WTC11 (cell line): Measurements from ENCODE around the gene SPDEF. TPM values are rescaled to one million over a fixed set of nuclear protein-coding genes. Genes with fewer than 3 reads are reported as not detected.

Experiments
- ATAC-seq: fragments of 200-7000 bp; cut with Tn5 transposase; 2 replicates; pipeline ENCODE4 v1.10.0; 2021; ENCODE audit warnings: mild to moderate bottlenecking, moderate library complexity
- Bru-seq: library from RNA; stranded (reverse); fragments of 400-500 nt; gene quantifications from one replicate; lab custom pipeline; 2021; lab: Mats Ljungman, UMichigan
- CTCF ChIA-PET: fragments of 300-600 bp; sonication (Branson Sonifier 250); formaldehyde crosslinking; loops from one replicate; lab custom pipeline; 2021; ENCODE audit warnings: antibody characterized with exemption; lab: Charles Lee
- POLR2A ChIA-PET: fragments of 350-600 bp; sonication (Branson Sonifier 250); formaldehyde crosslinking; loops from one replicate; lab custom pipeline; 2021; ENCODE audit warnings: antibody characterized with exemption; lab: Charles Lee
- DNase-seq: peaks from one replicate; pipeline ENCODE4 v3.0.0; 2021; ENCODE audit warnings: low spot score
- H3K27ac Mint-ChIP-seq: 2 replicates; pipeline ENCODE4 v1.8.0; 2021; ENCODE audit warnings: mixed read lengths
- H3K27me3 Mint-ChIP-seq: 2 replicates; pipeline ENCODE4 v1.8.0; 2021; ENCODE audit warnings: low read depth, mild to moderate bottlenecking, moderate library complexity, mixed read lengths
- H3K36me3 Mint-ChIP-seq: 2 replicates; pipeline ENCODE4 v1.8.0; 2021; ENCODE audit warnings: mixed read lengths
- H3K4me1 Mint-ChIP-seq: 2 replicates; pipeline ENCODE4 v1.8.0; 2022; ENCODE audit warnings: mixed read lengths
- H3K4me3 Mint-ChIP-seq: 2 replicates; pipeline ENCODE4 v1.8.0; 2021; ENCODE audit warnings: mild to moderate bottlenecking, moderate library complexity, mixed read lengths
- H3K9me3 Mint-ChIP-seq: 2 replicates; pipeline ENCODE4 v1.8.0; 2021; ENCODE audit warnings: mixed read lengths
- ATF2 ChIP-seq: sonication (generic); formaldehyde crosslinking; IDR thresholded peaks from 2 replicates; pipeline ENCODE4 v1.8.1; 2022; ENCODE audit warnings: low read depth, missing genetic modification reagents, borderline replicate concordance
- CREM ChIP-seq: sonication (generic); formaldehyde crosslinking; IDR thresholded peaks from 2 replicates; pipeline ENCODE4 v1.8.1; 2022; ENCODE audit warnings: mild to moderate bottlenecking, missing genetic modification reagents, moderate library complexity
- E2F1 ChIP-seq: sonication (generic); formaldehyde crosslinking; IDR thresholded peaks from 2 replicates; pipeline ENCODE4 v1.8.0; 2022; ENCODE audit warnings: mild to moderate bottlenecking, missing genetic modification reagents
- E2F4 ChIP-seq: sonication (generic); formaldehyde crosslinking; IDR thresholded peaks from 2 replicates; pipeline ENCODE4 v1.8.1; 2022; ENCODE audit warnings: low read depth, mild to moderate bottlenecking, moderate library complexity, missing genetic modification reagents, borderline replicate concordance
- GABPB1 ChIP-seq: sonication (generic); formaldehyde crosslinking; IDR thresholded peaks from 2 replicates; pipeline ENCODE4 v1.8.1; 2023; ENCODE audit warnings: mild to moderate bottlenecking, missing genetic modification reagents
- HMGXB4 ChIP-seq: sonication (generic); formaldehyde crosslinking; IDR thresholded peaks from 2 replicates; pipeline ENCODE4 v1.8.1; 2023; ENCODE audit warnings: mild to moderate bottlenecking, moderate library complexity, missing genetic modification reagents
- JAZF1 ChIP-seq: fragments of 250-450 bp; sonication (Bioruptor Pico); IDR thresholded peaks from 2 replicates; pipeline ENCODE4 v1.9.0; 2021; ENCODE audit warnings: moderate library complexity, mild to moderate bottlenecking, inconsistent platforms
- MXD4 ChIP-seq: fragments of 250-450 bp; sonication (Bioruptor Pico); IDR thresholded peaks from 2 replicates; pipeline ENCODE4 v1.8.0; 2021; ENCODE audit warnings: mild to moderate bottlenecking, moderate library complexity, borderline replicate concordance
- MYBL2 ChIP-seq: sonication (generic); formaldehyde crosslinking; IDR thresholded peaks from 2 replicates; pipeline ENCODE4 v1.8.1; 2023; ENCODE audit warnings: mild to moderate bottlenecking, moderate library complexity, missing genetic modification reagents
- NR3C1 ChIP-seq: sonication (generic); formaldehyde crosslinking; conservative IDR thresholded peaks from 2 replicates; pipeline ENCODE4 v1.8.1; 2023; ENCODE audit warnings: low read depth, mild to moderate bottlenecking, missing genetic modification reagents
- PREB ChIP-seq: sonication (generic); formaldehyde crosslinking; IDR thresholded peaks from 2 replicates; pipeline ENCODE4 v1.8.1; 2022; ENCODE audit warnings: mild to moderate bottlenecking, missing genetic modification reagents, moderate library complexity, borderline replicate concordance
- SMAD4 ChIP-seq: sonication (generic); formaldehyde crosslinking; IDR thresholded peaks from 2 replicates; pipeline ENCODE4 v1.8.0; 2022; ENCODE audit warnings: mild to moderate bottlenecking, missing genetic modification reagents
- TEAD1 ChIP-seq: sonication (generic); formaldehyde crosslinking; IDR thresholded peaks from 2 replicates; pipeline ENCODE4 v1.8.0; 2022; ENCODE audit warnings: mild to moderate bottlenecking, missing genetic modification reagents
- ZBTB43 ChIP-seq: sonication (generic); formaldehyde crosslinking; IDR thresholded peaks from 2 replicates; pipeline ENCODE4 v1.8.1; 2023; ENCODE audit warnings: mild to moderate bottlenecking, missing genetic modification reagents
- ZNF263 ChIP-seq: sonication (generic); formaldehyde crosslinking; IDR thresholded peaks from 2 replicates; pipeline ENCODE4 v1.8.1; 2022; ENCODE audit warnings: low read depth, mild to moderate bottlenecking, moderate library complexity, missing genetic modification reagents
- long read RNA-seq, 3 experiments: library from RNA in 1 of 3; library from capped mRNA in 1 of 3; library from polyadenylated mRNA in 1 of 3; unstranded in 2 of 3; stranded (forward) in 1 of 3; transcript quantifications; one replicate each; pipeline ENCODE4 v2.0.0, GENCODE V29; 2021
- total RNA-seq: library from RNA; stranded (reverse); gene quantifications from 3 replicates; pipeline ENCODE4 v1.2.3, GENCODE V29; 2021

SPDEF gene
- total RNA-seq, result 0.44 to 0.72 TPM (median 0.50 TPM) in 3 replicates
- percentile 20 among the genes with signal in this experiment for Bru-seq, nascent RNA
- long read RNA-seq, experiment 1, result 0 reads
- long read RNA-seq, experiment 2, partial matches to known transcripts, result 0 of 2 reads
- long read RNA-seq, experiment 2, other reads (novel, unspliced or antisense), result 2 of 2 reads
- long read RNA-seq, experiment 3, result 0 reads

- no peak within 1 kb of the TSS for H3K27ac Mint-ChIP-seq
- no peaks in the 10 kb centered on the region for H3K36me3 Mint-ChIP-seq
- DNase-seq (no peak), ATAC-seq (peak; percentile 38)
- H3K4me1 Mint-ChIP-seq, result peaks cover 17% of the 10 kb centered on the region
- H3K4me3 Mint-ChIP-seq, result no peak within 1 kb of the TSS
- no peaks in the 10 kb centered on the region for H3K9me3 Mint-ChIP-seq
- ChIA-PET POLR2A (no interaction called here), CTCF (interaction anchor here (1.1 to 3.2 kb wide), 4 partner anchors 10 to 53 kb away, joined by 3 to 11 read pairs (median 3); no protein-coding TSS in a partner anchor)
- TF ChIP-seq ZNF263 (CRISPR knock-in tag) (no peak), MXD4 (CRISPR knock-in tag) (no peak), JAZF1 (no peak), ATF2 (CRISPR knock-in tag) (no peak), ZBTB43 (CRISPR knock-in tag) (no peak), GABPB1 (CRISPR knock-in tag) (no peak), HMGXB4 (CRISPR knock-in tag) (no peak), PREB (CRISPR knock-in tag) (no peak), SMAD4 (CRISPR knock-in tag) (no peak), E2F1 (no peak), MYBL2 (CRISPR knock-in tag) (no peak), CREM (CRISPR knock-in tag) (no peak)
- H3K27me3 Mint-ChIP-seq, result no peaks in the 10 kb centered on the region; the same call in 1 of the 2 replicates
These were observed at the start of gene SPDEF for GRCh38 chr6:34556031-34556471. Gene SPDEF, minus strand, starts transcription at chr6:34556329. Its CDS starts 11,874 bp downstream, at chr6:34544455.

GRCh38 chr6:34603707-34604106 is 47.6 kb upstream of the SPDEF start:
- Mint-ChIP-seq H3K27me3 (no peaks in the 10 kb centered on the region), H3K4me3 (no peak overlapping the region), H3K4me1 (peaks cover 22% of the 10 kb centered on the region), H3K27ac (no peak overlapping the region), H3K9me3 (no peaks in the 10 kb centered on the region), H3K36me3 (peaks cover 7% of the 10 kb centered on the region)
- DNase-seq, result no peak
- CTCF ChIA-PET, result no interaction called here
- POLR2A ChIA-PET, result interaction anchor here (0.6 kb wide), 1 partner anchor 454 kb away, joined by 3 read pairs; no protein-coding TSS in a partner anchor
- ATAC-seq, result no peak
- no peak for TF ChIP-seq E2F4 (CRISPR knock-in tag)
- TF ChIP-seq TEAD1 (CRISPR knock-in tag), result no peak
- TF ChIP-seq SMAD4 (CRISPR knock-in tag), result no peak
- no peak for TF ChIP-seq NR3C1 (CRISPR knock-in tag)
